AG04449 (cell line): Measurements from ENCODE around the gene FNDC3B.

Experiments
- CTCF ChIA-PET: fragments of 350-600 bp; formaldehyde crosslinking; extraction: SDS; loops from one replicate; lab custom pipeline; 2021; ENCODE audit warnings: antibody characterized with exemption; lab: Yijun Ruan, JAX
- POLR2A ChIA-PET: fragments of 400-600, 350-600 bp; formaldehyde crosslinking; extraction: SDS; loops from one replicate; lab custom pipeline; 2020; ENCODE audit warnings: antibody characterized with exemption, inconsistent platforms; lab: Yijun Ruan, JAX
- DNase-seq: peaks from one replicate; pipeline ENCODE4 v3.0.0-alpha.2; 2010; ENCODE audit warnings: low read depth, low spot score
- H3K4me3 ChIP-seq: 2 replicates; pipeline ENCODE4 v1.5.1; 2011; ENCODE audit warnings: low read depth, mild to moderate bottlenecking, control low read depth, low read length
- CTCF ChIP-seq: IDR thresholded peaks from one replicate; pipeline ENCODE4 v1.5.1; 2011; ENCODE audit warnings: mild to moderate bottlenecking, moderate library complexity, low read length, control low read depth, inconsistent platforms; ENCODE audit not compliant: insufficient read depth; ENCODE audit errors: missing control alignments

FNDC3B gene

GRCh38 chr3:172449466-172450149 lies 410.2 kb downstream of the FNDC3B start:
- no peak overlapping the region for H3K4me3 ChIP-seq
- no peak for DNase-seq
- ChIA-PET POLR2A (no interaction called here), CTCF (no interaction called here)
- TF ChIP-seq CTCF, result no peak
